ENCODE data around the gene PSME3IP1. TPM values are rescaled to one million over a fixed set of nuclear protein-coding genes. Genes with fewer than 3 reads are reported as not detected.
"Not testable (repeated sequence)": the region's sequence is repeated elsewhere in the genome, so short reads cannot be mapped to it uniquely, and the experiment has no call there.

PSME3IP1 gene
- polyA plus RNA-seq, 1 experiment: 96.5 TPM

GRCh38 chr16:57111420-57111819 lies 74.4 kb downstream of the PSME3IP1 start:
- Histone ChIP-seq H3K27me3 (ENCODE audit: control insufficient read depth, insufficient read depth, low read length) (no peaks in the 10 kb centered on the region), H3K4me3 (ENCODE audit: low read depth, low read length) (no peak overlapping the region), H3K36me3 (ENCODE audit: control insufficient read depth, insufficient read depth, low read length) (peaks cover 14% of the 10 kb centered on the region)
- POLR2A ChIA-PET: interaction anchor here (0.6 kb wide), 1 partner anchor 10 kb away, joined by 6 read pairs; no protein-coding TSS in a partner anchor
- CTCF ChIA-PET: interaction anchor here (1.2 to 3.2 kb wide), 2 partner anchors 19 to 22 kb away, joined by 3 to 16 read pairs; partner anchors contain the start of gene CPNE2
- DNase-seq (ENCODE audit: low read depth): no peak
- TF ChIP-seq, protein P1, sequence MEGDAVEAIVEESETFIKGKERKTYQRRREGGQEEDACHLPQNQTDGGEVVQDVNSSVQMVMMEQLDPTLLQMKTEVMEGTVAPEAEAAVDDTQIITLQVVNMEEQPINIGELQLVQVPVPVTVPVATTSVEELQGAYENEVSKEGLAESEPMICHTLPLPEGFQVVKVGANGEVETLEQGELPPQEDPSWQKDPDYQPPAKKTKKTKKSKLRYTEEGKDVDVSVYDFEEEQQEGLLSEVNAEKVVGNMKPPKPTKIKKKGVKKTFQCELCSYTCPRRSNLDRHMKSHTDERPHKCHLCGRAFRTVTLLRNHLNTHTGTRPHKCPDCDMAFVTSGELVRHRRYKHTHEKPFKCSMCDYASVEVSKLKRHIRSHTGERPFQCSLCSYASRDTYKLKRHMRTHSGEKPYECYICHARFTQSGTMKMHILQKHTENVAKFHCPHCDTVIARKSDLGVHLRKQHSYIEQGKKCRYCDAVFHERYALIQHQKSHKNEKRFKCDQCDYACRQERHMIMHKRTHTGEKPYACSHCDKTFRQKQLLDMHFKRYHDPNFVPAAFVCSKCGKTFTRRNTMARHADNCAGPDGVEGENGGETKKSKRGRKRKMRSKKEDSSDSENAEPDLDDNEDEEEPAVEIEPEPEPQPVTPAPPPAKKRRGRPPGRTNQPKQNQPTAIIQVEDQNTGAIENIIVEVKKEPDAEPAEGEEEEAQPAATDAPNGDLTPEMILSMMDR (IDR thresholded peaks at IDR 0.05; ENCODE audit: insufficient read depth, low read depth, low read length): no peak

- TF ChIP-seq, protein P1 (IDR thresholded peaks at IDR 0.05; ENCODE audit: insufficient read depth, low read depth, low read length): no peak
- Histone ChIP-seq H3K27me3 (ENCODE audit: control insufficient read depth, insufficient read depth, low read length) (no peaks in the 10 kb centered on the region), H3K36me3 (ENCODE audit: control insufficient read depth, insufficient read depth, low read length) (peaks cover 11% of the 10 kb centered on the region), H3K4me3 (ENCODE audit: low read depth, low read length) (no peak overlapping the region)
- POLR2A ChIA-PET: interaction anchor here (0.6 kb wide), 1 partner anchor 9 kb away, joined by 6 read pairs; no protein-coding TSS in a partner anchor
- CTCF ChIA-PET: interaction anchor here (1.2 kb wide), 1 partner anchor 23 kb away, joined by 3 read pairs; no protein-coding TSS in a partner anchor
- DNase-seq (ENCODE audit: low read depth): no peak
Measured at GRCh38 chr16:57110937-57111336, 74.9 kb downstream of the PSME3IP1 start.

GRCh38 chr16:57109259-57110105 lies 76.4 kb downstream of the PSME3IP1 start:
- H3K27me3 ChIP-seq (ENCODE audit: control insufficient read depth, insufficient read depth, low read length); POLR2A ChIA-PET; H3K36me3 ChIP-seq (ENCODE audit: control insufficient read depth, insufficient read depth, low read length); DNase-seq (ENCODE audit: low read depth); H3K4me3 ChIP-seq (ENCODE audit: low read depth, low read length): not testable (repeated sequence)
- CTCF ChIA-PET: interaction anchor here (1.1 to 1.2 kb wide), 2 partner anchors 13 to 25 kb away, joined by 3 to 4 read pairs; no protein-coding TSS in a partner anchor

DNA sequence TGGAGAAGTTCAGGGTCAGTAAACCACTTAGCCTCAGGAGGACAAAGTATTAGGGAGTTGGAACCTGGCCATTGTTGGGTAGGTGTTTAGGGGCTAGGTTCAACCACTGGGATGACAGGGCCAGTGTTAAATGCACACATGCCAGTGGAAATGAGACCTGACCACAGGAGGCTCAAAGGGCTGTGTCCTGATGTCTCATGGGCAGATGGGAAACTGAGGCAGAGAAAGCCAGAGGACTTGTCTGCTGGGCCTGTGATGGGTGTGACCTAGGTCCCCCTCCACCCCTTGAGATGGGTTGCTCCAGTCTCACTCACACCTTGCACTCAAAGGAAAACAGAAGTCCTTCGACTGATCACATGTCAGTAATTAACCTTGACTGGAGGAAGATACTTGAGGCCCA lies 77.4 kb downstream of the PSME3IP1 start:
- Histone ChIP-seq H3K4me3 (ENCODE audit: low read depth, low read length) (no peak overlapping the region), H3K36me3 (ENCODE audit: control insufficient read depth, insufficient read depth, low read length) (peaks cover under 1% of the 10 kb centered on the region; the same call in 1 of the 2 replicates), H3K27me3 (ENCODE audit: control insufficient read depth, insufficient read depth, low read length) (no peaks in the 10 kb centered on the region)
- POLR2A ChIA-PET: no interaction called here
- no peak for DNase-seq (ENCODE audit: low read depth)
- CTCF ChIA-PET: no interaction called here
- TF ChIP-seq, protein P1 (IDR thresholded peaks at IDR 0.05; ENCODE audit: insufficient read depth, low read depth, low read length): no peak

GRCh38 chr16:57107321-57107922 lies 78.4 kb downstream of the PSME3IP1 start:
- ChIA-PET CTCF (interaction anchor here (0.7 to 2.3 kb wide), 4 partner anchors 11 to 23 kb away, joined by 3 to 8 read pairs (median 5); partner anchors contain the start of gene CPNE2), POLR2A (no interaction called here)
- H3K27me3 ChIP-seq (ENCODE audit: control insufficient read depth, insufficient read depth, low read length): no peaks in the 10 kb centered on the region
- DNase-seq (ENCODE audit: low read depth): no peak
- TF ChIP-seq, protein P1 (IDR thresholded peaks at IDR 0.05; ENCODE audit: insufficient read depth, low read depth, low read length): no peak
- no peaks in the 10 kb centered on the region for H3K36me3 ChIP-seq (ENCODE audit: control insufficient read depth, insufficient read depth, low read length)
- H3K4me3 ChIP-seq (ENCODE audit: low read depth, low read length): no peak overlapping the region

All from BJ (cell line).